HL-60/S4 treated with phorbol 12-myristate 13-acetate at 8.2 ng/mL for 4 days and 3 days (cell line): ENCODE data around the gene PPP4R3B.

Experiments used
- in situ Hi-C: fragments of 300-500 bp; cut with MboI; formaldehyde crosslinking; loops from 2 replicates; pipeline ENCODE4 v1.15.0; 2022; ENCODE audit warnings: low sequenced_read_pairs

The PPP4R3B gene

DNA sequence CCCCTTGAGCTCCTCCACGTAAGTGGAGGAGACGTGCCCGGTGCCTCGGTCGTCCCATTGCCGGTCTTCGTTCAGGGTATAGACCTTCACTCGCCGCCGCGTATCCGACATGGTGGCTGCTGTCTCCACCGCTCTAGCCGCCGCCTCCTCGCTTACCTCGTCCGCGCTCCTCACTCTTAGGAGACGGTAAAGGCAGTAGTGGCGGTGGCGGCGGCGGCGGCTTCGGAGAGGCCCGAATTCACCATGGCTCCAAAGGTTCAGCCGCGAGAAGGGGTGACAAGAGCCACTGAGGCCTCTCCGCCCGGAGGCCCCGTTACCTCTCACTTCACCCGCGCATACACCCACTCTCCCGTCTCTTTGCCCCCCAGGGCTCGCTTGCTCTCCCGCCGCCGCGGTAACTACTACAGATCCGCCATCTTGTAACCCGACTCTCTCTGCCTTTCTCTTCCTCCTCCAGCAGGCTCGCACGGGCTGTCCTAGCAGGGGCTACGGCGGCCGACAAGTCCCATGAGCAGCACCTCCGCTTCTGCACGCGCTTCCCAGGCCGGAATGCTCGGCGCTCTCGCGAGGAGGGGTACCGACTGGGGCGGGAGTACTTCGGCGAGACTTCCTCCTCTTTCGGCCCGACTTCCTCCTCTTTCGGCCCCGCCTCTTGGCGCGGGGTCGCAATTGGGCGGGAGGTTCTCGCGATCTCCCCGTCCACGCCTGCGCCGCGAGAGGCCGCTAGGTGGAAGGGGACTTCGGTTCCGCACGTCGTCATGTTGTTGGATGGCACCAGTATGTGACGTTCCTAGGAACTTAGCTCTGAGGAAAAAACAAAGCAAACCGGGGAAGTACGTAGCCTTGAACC lies at the start of gene PPP4R3B:
Gene PPP4R3B, minus strand, starts transcription at position 448 of the 850 bp plus-strand sequence. Its CDS starts 337 bp downstream, at position 111.
- in situ Hi-C loops: no loop called here

DNA sequence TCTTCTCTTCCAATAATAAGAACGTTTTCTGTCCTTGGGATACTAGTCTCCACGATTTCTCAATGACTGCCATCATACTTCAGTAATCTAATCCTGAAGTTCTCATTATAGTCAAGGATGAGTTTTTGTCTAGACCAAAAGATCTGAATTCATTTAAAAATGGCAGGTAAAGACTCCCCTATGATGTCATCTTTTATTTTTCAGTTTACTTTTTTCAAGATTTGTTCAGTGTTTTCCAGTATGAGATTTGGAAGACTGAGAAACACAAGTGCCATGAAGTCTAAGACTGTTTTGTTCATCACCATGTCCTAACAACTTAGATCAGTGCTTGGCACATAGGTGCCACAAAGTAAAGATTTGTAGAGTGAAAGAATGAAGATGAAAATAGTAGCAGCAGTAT lies 35.8 kb upstream of the PPP4R3B start:
- in situ Hi-C loops: no loop called here

GRCh38 chr2:55649211-55649610 lies 31.8 kb upstream of the PPP4R3B start:
- in situ Hi-C loops: no loop called here

DNA sequence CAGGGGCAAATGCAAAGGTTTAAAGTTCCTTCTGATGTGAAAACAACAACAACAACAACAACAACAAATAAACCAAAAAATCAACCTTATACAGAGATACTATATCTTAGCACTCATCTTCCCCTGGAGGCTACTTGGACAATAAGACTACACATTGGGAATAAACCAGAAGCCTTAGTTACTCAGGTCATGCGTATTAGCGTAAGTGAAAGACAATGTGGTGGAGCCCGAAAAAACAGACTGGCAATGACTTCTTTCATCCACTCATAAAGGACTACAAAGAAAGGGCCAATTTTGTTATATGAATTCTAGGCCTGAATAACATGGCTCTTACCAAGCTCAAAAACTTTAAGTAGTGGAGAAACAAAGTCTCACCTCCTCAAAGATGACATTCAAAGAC lies 19.4 kb upstream of the PPP4R3B start:
- in situ Hi-C loops: no loop called here

GRCh38 chr2:55628931-55629330 lies 11.5 kb upstream of the PPP4R3B start:
- in situ Hi-C loops: no loop called here

- in situ Hi-C loops: no loop called here
These were observed 10.5 kb upstream of the PPP4R3B start for GRCh38 chr2:55627915-55628314.

DNA sequence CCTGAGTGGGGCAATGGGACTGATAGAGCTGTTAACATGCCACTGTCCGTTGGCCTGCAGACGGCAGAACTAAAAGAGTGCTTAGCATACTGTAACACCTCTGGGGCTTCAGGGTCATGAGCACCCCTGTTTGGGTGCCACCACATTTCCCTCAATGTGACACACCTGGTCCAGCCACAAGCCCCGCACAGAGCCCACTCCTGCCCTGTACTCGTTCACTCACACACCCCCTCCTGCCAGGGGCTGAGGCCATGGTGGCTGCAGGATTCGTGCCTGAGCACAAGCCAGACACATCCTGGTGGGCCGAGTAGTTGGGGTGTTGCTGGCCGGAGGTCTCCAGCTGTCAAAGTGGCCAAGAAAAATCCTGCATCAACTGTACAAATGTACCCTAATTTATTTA lies 4.4 kb upstream of the PPP4R3B start:
- in situ Hi-C loops: no loop called here

- in situ Hi-C loops: no loop called here
These were observed 2.8 kb upstream of the PPP4R3B start for GRCh38 chr2:55620123-55620779.

DNA sequence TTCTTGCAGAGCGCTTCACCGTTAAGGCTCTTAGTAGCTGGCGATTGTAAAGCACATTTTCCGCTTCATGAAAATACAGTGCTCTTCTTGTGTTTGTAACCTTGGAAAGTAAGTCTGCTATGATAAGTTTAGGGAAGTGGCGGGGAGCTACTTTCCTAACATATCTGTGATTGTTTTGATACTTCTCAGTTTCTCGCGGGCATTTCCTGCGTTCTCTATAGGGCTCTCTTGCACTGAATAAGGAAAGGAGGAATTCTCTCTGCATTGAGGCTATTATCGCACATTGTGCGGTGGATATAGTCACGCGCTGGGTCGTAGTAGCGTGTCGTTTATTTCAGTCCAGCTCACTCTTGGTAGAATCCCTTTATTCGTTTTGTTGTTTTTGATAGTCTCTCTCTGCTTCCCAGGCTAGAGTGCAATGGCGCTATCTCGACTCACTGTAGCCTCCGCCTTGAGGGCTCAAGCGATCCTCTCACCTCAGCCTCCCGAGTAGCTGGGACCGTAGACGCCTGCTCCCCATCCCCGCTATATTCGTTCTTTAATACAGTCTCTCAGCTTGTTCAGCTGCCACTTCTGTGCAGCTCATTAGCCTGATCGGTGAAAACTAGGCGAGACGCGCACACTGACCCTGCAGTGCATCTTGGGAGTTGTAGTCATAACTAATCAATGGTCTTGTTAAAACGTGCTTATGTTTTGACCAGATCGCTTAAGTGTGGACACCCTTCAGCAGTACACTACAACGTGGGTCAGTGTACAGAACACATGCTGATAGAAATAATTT lies 1.0 kb upstream of the PPP4R3B start:
- in situ Hi-C loops: no loop called here

- in situ Hi-C loops: no loop called here
These were observed 528 bp upstream of the PPP4R3B start for GRCh38 chr2:55618025-55618274.

DNA sequence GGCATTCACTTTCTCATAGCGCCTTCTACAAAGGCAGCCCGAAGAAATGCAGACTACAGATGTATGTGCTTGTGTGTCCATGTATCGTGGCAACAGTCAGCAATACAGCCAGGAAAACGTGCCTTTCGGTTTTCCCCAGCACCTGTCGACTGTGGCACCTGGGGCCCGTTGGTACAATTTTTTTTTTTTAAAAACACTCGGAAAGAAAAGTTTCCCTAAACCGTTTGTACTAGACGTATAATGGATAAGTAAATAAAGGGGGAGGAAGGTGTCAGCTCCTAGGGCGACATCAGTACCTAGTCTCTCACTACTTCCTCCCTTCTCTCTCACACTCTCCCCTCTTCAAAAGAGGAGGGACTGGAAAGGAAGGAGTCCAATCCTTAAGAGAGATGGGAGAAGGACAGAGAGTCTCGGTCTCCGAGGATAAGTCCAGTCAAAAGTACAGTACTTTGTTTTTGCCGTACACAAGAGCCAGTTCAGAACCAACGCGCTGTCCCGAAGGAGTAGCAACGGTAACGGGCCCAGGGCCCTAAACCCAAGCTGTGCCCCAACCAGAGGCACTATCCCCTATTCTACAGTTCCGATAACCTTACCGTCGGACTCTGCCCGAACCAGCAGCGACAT lies 759 bp downstream of the PPP4R3B start:
- in situ Hi-C loops: no loop called here

- in situ Hi-C loops: no loop called here
These were observed 5.4 kb downstream of the PPP4R3B start for GRCh38 chr2:55611997-55612396.

DNA sequence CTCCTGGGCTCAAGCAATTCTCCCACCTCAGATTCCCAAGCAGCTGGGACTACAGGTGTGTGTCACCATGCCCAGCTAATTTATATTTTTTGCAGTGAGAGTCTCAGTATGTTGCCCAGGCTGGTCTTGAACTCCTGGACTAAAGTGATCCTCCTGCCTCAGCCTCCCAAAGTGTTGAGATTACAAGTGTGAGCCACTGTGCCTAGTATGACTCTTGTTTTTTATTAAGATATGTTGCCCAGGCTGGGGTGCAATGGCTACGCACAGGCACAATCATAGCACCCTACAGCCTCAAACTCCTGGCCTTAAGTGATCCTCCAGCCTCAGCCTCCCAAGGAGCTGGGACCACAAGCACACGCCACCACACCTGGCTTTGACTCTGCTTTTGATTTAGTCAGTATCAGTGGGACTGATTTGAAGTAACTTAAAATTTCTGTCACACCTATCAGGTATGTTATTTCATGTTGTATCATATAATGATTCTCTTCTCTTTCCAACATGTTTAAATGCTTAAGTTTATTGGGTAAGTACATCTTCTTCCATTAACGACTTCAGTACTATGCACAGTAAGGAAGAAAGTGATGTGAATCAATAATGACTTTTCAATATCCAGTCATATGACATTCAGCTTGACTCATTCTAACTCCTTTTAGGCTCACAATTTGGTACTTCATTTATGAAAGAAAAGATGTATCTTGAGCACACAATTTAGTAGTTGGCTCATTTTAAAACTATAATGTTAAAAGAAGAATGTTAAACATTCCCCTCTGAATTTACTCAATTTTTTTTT lies 6.3 kb downstream of the PPP4R3B start:
- in situ Hi-C loops: no loop called here

GRCh38 chr2:55609938-55610578 lies 7.4 kb downstream of the PPP4R3B start:
- in situ Hi-C loops: no loop called here

- in situ Hi-C loops: no loop called here
These were observed 8.1 kb downstream of the PPP4R3B start for GRCh38 chr2:55609193-55609794.

DNA sequence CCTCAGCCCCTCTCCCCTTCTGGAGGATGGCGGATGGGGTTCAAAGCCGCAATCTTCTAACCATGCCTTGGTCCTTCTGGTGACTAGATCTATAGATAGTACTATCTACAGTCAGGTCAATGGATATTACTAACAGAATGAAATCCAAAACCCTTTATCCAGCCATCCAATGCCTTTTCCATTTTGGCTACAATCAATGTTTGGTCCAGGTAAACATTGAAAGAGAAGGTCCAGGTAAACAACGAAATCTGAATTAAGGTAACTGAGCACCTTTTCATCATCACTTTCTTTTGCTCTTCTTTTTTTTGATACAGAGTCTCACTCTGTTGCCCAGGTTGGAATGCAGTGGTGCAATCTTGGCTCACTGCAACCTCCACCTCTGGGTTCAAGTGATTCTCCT lies 9.7 kb downstream of the PPP4R3B start:
- in situ Hi-C loops: no loop called here

DNA sequence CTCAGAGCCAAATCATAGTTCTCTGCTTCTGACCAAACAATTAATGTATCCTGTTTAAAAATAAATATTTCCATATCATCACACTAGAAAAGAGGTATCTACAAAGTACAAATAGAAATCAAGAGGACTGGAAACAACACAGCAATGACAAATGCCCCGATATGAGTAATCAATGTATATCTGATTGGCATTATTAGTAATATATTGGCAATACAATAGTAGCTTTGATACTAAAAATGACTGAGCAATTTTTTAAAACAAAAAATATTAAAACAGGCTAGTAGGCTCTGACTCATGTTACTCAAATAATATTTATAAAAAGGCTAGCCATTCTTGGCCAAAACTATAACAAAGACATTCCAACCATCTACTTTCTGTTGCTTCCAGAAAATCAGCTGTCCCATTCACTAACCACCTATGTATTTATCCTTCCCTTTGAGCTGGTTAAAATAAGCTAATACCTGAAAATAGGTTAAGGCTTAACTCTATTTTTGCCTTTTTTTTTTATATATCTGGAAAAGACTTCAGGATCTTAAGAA lies 13.3 kb downstream of the PPP4R3B start:
- in situ Hi-C loops: no loop called here

- in situ Hi-C loops: no loop called here
These were observed 15.6 kb downstream of the PPP4R3B start for GRCh38 chr2:55601849-55602248.

GRCh38 chr2:55598056-55598795 lies 19.2 kb downstream of the PPP4R3B start:
- in situ Hi-C loops: no loop called here
